Lower lobe of right lung (tissue), 2 donors: ENCODE data around the gene ESPNL. TPM values are rescaled to one million over a fixed set of nuclear protein-coding genes. Genes with fewer than 3 reads are reported as not detected.

Source experiments
- ATAC-seq, 2 donors: fragments of 200-7000 bp; cut with Tn5 transposase; one replicate each; pipeline ENCODE4 v1.9.1; 2020 to 2022; ENCODE audit warnings: mild to moderate bottlenecking in 2 of 2, moderate library complexity in 2 of 2
- DNase-seq: peaks from one replicate; pipeline ENCODE4 v3.0.0-alpha.2; 2020
- H3K27ac ChIP-seq: fragments of 200-600 bp; one replicate; pipeline ENCODE4 v1.8.0; 2022
- H3K27me3 ChIP-seq: fragments of 200-600 bp; one replicate; pipeline ENCODE4 v1.8.0; 2022; ENCODE audit warnings: low read depth
- H3K36me3 ChIP-seq: fragments of 200-600 bp; one replicate; pipeline ENCODE4 v1.8.0; 2022; ENCODE audit warnings: mild to moderate bottlenecking
- H3K4me1 ChIP-seq: fragments of 200-600 bp; one replicate; pipeline ENCODE4 v1.8.0; 2022
- H3K4me3 ChIP-seq: fragments of 200-600 bp; one replicate; pipeline ENCODE4 v1.8.0; 2022; ENCODE audit warnings: mild to moderate bottlenecking
- H3K9me3 ChIP-seq: fragments of 200-600 bp; one replicate; pipeline ENCODE4 v1.8.0; 2022
- CTCF ChIP-seq: fragments of 200-600 bp; IDR thresholded peaks from one replicate; pipeline ENCODE4 v1.8.0; 2022; ENCODE audit warnings: antibody characterized with exemption, mild to moderate bottlenecking
- intact Hi-C: fragments of 100-400 bp; cut with DNase I; formaldehyde crosslinking; loops from one replicate; pipeline ENCODE4 v1.11.0; 2022
- total RNA-seq: library from RNA; stranded (reverse); fragmentation: NEBNext Ultra II Directional; extraction: Animal tissue kit (Norgen Biotek cat#: 25700); gene quantifications from one replicate; pipeline ENCODE4 v1.2.1, GENCODE V29; 2021
- donor health status: DM: no; HTN: yes; CAD: no; lungs with severe emphysema.

ESPNL gene
- total RNA-seq, 1 donor from 2014 or later, result 0.09 TPM

GRCh38 chr2:238082151-238082550 is 18.0 kb upstream of the ESPNL start:
- H3K9me3 ChIP-seq, result no peaks in the 10 kb centered on the region
- no peak overlapping the region for H3K27ac ChIP-seq
- no peak overlapping the region for H3K4me3 ChIP-seq
- no peaks in the 10 kb centered on the region for H3K27me3 ChIP-seq
- peaks cover 22% of the 10 kb centered on the region for H3K36me3 ChIP-seq
- no peaks in the 10 kb centered on the region for H3K4me1 ChIP-seq
- DNase-seq (no peak), ATAC-seq (no peak)
- intact Hi-C loops, result no loop called here
- TF ChIP-seq CTCF, result no peak

GRCh38 chr2:238082827-238083226 is 17.3 kb upstream of the ESPNL start:
- DNase-seq, result no peak
- H3K27ac ChIP-seq, result no peak overlapping the region
- no peak for ATAC-seq
- H3K4me1 ChIP-seq, result no peaks in the 10 kb centered on the region
- intact Hi-C loops, result no loop called here
- no peak overlapping the region for H3K4me3 ChIP-seq
- H3K9me3 ChIP-seq, result no peaks in the 10 kb centered on the region
- peaks cover 22% of the 10 kb centered on the region for H3K36me3 ChIP-seq
- no peaks in the 10 kb centered on the region for H3K27me3 ChIP-seq
- no peak for TF ChIP-seq CTCF

- ATAC-seq (no peak), DNase-seq (no peak)
- Histone ChIP-seq H3K4me3 (no peak overlapping the region), H3K36me3 (peaks cover 22% of the 10 kb centered on the region), H3K27ac (no peak overlapping the region), H3K9me3 (no peaks in the 10 kb centered on the region), H3K27me3 (no peaks in the 10 kb centered on the region), H3K4me1 (no peaks in the 10 kb centered on the region)
- TF ChIP-seq CTCF, result no peak
- intact Hi-C loops, result no loop called here
Measured at GRCh38 chr2:238083919-238084318, 16.2 kb upstream of the ESPNL start.

GRCh38 chr2:238084761-238085160 is 15.4 kb upstream of the ESPNL start:
- Histone ChIP-seq H3K4me1 (no peaks in the 10 kb centered on the region), H3K9me3 (no peaks in the 10 kb centered on the region), H3K27me3 (no peaks in the 10 kb centered on the region), H3K27ac (no peak overlapping the region), H3K4me3 (no peak overlapping the region), H3K36me3 (peaks cover 22% of the 10 kb centered on the region)
- intact Hi-C loops, result no loop called here
- ATAC-seq (no peak), DNase-seq (no peak)
- no peak for TF ChIP-seq CTCF

- Histone ChIP-seq H3K27me3 (no peaks in the 10 kb centered on the region), H3K36me3 (peaks cover 22% of the 10 kb centered on the region), H3K9me3 (no peaks in the 10 kb centered on the region), H3K4me1 (no peaks in the 10 kb centered on the region), H3K27ac (no peak overlapping the region), H3K4me3 (no peak overlapping the region)
- ATAC-seq (no peak), DNase-seq (no peak)
- no peak for TF ChIP-seq CTCF
- intact Hi-C loops, result no loop called here
Measured at GRCh38 chr2:238085899-238086298, 14.2 kb upstream of the ESPNL start.

- intact Hi-C loops, result no loop called here
- no peak for TF ChIP-seq CTCF
- Histone ChIP-seq H3K4me1 (no peaks in the 10 kb centered on the region), H3K27me3 (no peaks in the 10 kb centered on the region), H3K4me3 (no peak overlapping the region), H3K9me3 (no peaks in the 10 kb centered on the region), H3K27ac (no peak overlapping the region), H3K36me3 (peaks cover 15% of the 10 kb centered on the region)
- ATAC-seq (no peak), DNase-seq (no peak)
Measured at GRCh38 chr2:238087211-238087610, 12.9 kb upstream of the ESPNL start.
